Measurements from ENCODE around the gene ZNF564. TPM values are rescaled to one million over a fixed set of nuclear protein-coding genes. Genes with fewer than 3 reads are reported as not detected.
A peak's percentile ranks its signal among the peaks of the same experiment; 100 is the strongest.

Gene ZNF564
- total and polyA plus RNA-seq, 2 of the 13 experiments (the other 11 are each of a cell fraction or from before 2014, with no cell fraction given) = 2.3 to 11.1 TPM

GRCh38 chr19:12497032-12497431 is 54.2 kb downstream of the ZNF564 start (continued):
- TF ChIP-seq RAD51 (IDR thresholded peaks at IDR 0.05; ENCODE audit: borderline replicate concordance) (no peak), ZNF607 (CRISPR knock-in tag; IDR thresholded peaks at IDR 0.05; ENCODE audit: borderline replicate concordance) (no peak), ZBTB40 (IDR thresholded peaks at IDR 0.05) (no peak), ZBTB40 (CRISPR knock-in tag; IDR thresholded peaks at IDR 0.05) (no peak), SIN3A (IDR thresholded peaks at IDR 0.05; ENCODE audit: borderline replicate concordance, low read depth, low read length) (0 out of 2 replicates have a peak, but pooled peaks have one; percentile 44), POGZ (CRISPR knock-in tag; IDR thresholded peaks at IDR 0.05) (no peak), ELF3 (CRISPR knock-in tag; IDR thresholded peaks at IDR 0.05) (peak; percentile 48; the same call in 1 of the 2 replicates), TEAD3 (CRISPR knock-in tag; optimal IDR thresholded peaks at IDR 0.05; ENCODE audit: borderline replicate concordance) (peak; percentile 62)
- TF ChIP-seq, protein P1, sequence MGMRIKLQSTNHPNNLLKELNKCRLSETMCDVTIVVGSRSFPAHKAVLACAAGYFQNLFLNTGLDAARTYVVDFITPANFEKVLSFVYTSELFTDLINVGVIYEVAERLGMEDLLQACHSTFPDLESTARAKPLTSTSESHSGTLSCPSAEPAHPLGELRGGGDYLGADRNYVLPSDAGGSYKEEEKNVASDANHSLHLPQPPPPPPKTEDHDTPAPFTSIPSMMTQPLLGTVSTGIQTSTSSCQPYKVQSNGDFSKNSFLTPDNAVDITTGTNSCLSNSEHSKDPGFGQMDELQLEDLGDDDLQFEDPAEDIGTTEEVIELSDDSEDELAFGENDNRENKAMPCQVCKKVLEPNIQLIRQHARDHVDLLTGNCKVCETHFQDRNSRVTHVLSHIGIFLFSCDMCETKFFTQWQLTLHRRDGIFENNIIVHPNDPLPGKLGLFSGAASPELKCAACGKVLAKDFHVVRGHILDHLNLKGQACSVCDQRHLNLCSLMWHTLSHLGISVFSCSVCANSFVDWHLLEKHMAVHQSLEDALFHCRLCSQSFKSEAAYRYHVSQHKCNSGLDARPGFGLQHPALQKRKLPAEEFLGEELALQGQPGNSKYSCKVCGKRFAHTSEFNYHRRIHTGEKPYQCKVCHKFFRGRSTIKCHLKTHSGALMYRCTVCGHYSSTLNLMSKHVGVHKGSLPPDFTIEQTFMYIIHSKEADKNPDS (CRISPR knock-in tag; IDR thresholded peaks at IDR 0.05) = no peak
